Measurements from ENCODE around the gene SPNS2. TPM values are rescaled to one million over a fixed set of nuclear protein-coding genes. Genes with fewer than 3 reads are reported as not detected.

The SPNS2 gene
- total RNA-seq, 1 donor from 2014 or later, result not detected

GRCh38 chr17:4547118-4547906 is 48.6 kb downstream of the SPNS2 start:
- Mint-ChIP-seq H3K27me3 (ENCODE audit: unreplicated experiment) (no peaks in the 10 kb centered on the region), H3K4me3 (ENCODE audit: unreplicated experiment) (no peak overlapping the region), H3K27ac (ENCODE audit: unreplicated experiment) (no peak overlapping the region), H3K9me3 (ENCODE audit: unreplicated experiment) (no peaks in the 10 kb centered on the region), H3K36me3 (ENCODE audit: unreplicated experiment) (peaks cover 20% of the 10 kb centered on the region), H3K4me1 (ENCODE audit: unreplicated experiment) (no peaks in the 10 kb centered on the region)
- DNase-seq (ENCODE audit: extremely low spot score, unreplicated experiment), result no peak
- TF ChIP-seq CTCF (IDR thresholded peaks at IDR 0.05), result no peak

- no peaks in the 10 kb centered on the region for H3K27me3 Mint-ChIP-seq (ENCODE audit: unreplicated experiment)
Measured at GRCh38 chr17:4548061-4548461, 49.4 kb downstream of the SPNS2 start.

GRCh38 chr17:4548721-4549531 is 50.2 kb downstream of the SPNS2 start:
- peaks cover 24% of the 10 kb centered on the region for H3K36me3 Mint-ChIP-seq (ENCODE audit: unreplicated experiment)
- H3K9me3 Mint-ChIP-seq (ENCODE audit: unreplicated experiment), result no peaks in the 10 kb centered on the region
- DNase-seq (ENCODE audit: extremely low spot score, unreplicated experiment), result no peak
- no peak overlapping the region for H3K4me3 Mint-ChIP-seq (ENCODE audit: unreplicated experiment)
- H3K27me3 Mint-ChIP-seq (ENCODE audit: unreplicated experiment), result no peaks in the 10 kb centered on the region
- H3K27ac Mint-ChIP-seq (ENCODE audit: unreplicated experiment), result no peak overlapping the region
- peaks cover 4% of the 10 kb centered on the region for H3K4me1 Mint-ChIP-seq (ENCODE audit: unreplicated experiment)
- TF ChIP-seq CTCF (IDR thresholded peaks at IDR 0.05), result no peak

More at GRCh38 chr17:4548061-4548461, 49.4 kb downstream of the SPNS2 start:
- Mint-ChIP-seq H3K36me3 (ENCODE audit: unreplicated experiment) (peaks cover 20% of the 10 kb centered on the region), H3K9me3 (ENCODE audit: unreplicated experiment) (no peaks in the 10 kb centered on the region), H3K27ac (ENCODE audit: unreplicated experiment) (no peak overlapping the region), H3K4me1 (ENCODE audit: unreplicated experiment) (no peaks in the 10 kb centered on the region), H3K4me3 (ENCODE audit: unreplicated experiment) (no peak overlapping the region)
- DNase-seq (ENCODE audit: extremely low spot score, unreplicated experiment), result peak; percentile 83
- TF ChIP-seq CTCF (IDR thresholded peaks at IDR 0.05), result no peak

GRCh38 chr17:4549781-4550533 is 51.3 kb downstream of the SPNS2 start:
- no peak for TF ChIP-seq CTCF (IDR thresholded peaks at IDR 0.05)
- peaks cover 13% of the 10 kb centered on the region for H3K4me1 Mint-ChIP-seq (ENCODE audit: unreplicated experiment)
- no peak overlapping the region for H3K4me3 Mint-ChIP-seq (ENCODE audit: unreplicated experiment)
- H3K27me3 Mint-ChIP-seq (ENCODE audit: unreplicated experiment), result no peaks in the 10 kb centered on the region
- no peak overlapping the region for H3K27ac Mint-ChIP-seq (ENCODE audit: unreplicated experiment)
- no peak for DNase-seq (ENCODE audit: extremely low spot score, unreplicated experiment)
- H3K9me3 Mint-ChIP-seq (ENCODE audit: unreplicated experiment), result no peaks in the 10 kb centered on the region
- H3K36me3 Mint-ChIP-seq (ENCODE audit: unreplicated experiment), result peaks cover 24% of the 10 kb centered on the region

Data from osteocyte (in vitro differentiated cells).